ENCODE results near the gene DEGS1.
A peak's percentile ranks its signal among the peaks of the same experiment; 100 is the strongest.

Gene DEGS1

GRCh38 chr1:224177356-224177999, 5.6 kb upstream of the DEGS1 start:
- DNase-seq (ENCODE audit: low read depth) = no peak
- no peak for TF ChIP-seq CTCF (IDR thresholded peaks at IDR 0.05; ENCODE audit: control insufficient read depth, insufficient read depth, low read depth, low read length, missing control alignments)
- no peak overlapping the region for H3K4me3 ChIP-seq (ENCODE audit: control insufficient read depth, low read depth, low read length)

GRCh38 chr1:224178894-224179293, 4.1 kb upstream of the DEGS1 start:
- TF ChIP-seq CTCF (IDR thresholded peaks at IDR 0.05; ENCODE audit: control insufficient read depth, insufficient read depth, low read depth, low read length, missing control alignments) = no peak
- no peak for DNase-seq (ENCODE audit: low read depth)
- no peak overlapping the region for H3K4me3 ChIP-seq (ENCODE audit: control insufficient read depth, low read depth, low read length)

DNA sequence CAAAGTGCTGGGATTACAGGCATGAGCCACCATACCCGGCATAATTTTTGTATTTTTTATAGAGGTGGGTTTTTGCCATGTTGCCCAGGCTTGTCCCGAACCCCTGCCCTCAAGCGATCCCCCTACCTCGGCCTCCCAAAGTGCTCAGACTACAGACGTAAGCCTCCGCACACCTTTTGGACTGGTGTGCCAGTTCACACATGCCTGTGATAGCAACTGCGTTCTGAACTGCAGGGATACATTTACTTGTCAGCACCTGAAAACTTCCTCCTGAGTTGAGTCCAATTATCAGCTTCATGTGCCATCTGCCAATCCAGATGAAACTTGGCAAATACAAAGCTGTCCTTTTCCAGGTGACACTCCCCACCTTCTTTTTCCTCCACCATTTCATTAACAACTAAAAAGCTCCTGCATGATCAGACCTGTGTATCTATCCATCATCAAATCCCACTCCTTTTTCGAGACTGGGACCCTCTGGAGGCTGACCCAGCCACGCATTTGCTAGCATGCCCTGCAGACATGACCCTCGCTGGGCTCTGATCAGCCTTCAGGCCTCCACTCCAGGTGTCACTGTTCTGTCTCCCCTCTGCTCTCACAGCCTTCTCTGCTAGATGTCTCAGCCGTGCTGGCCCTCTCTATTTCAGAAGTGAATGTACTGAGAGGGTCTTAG, 2.1 kb upstream of the DEGS1 start:
- TF ChIP-seq CTCF (IDR thresholded peaks at IDR 0.05; ENCODE audit: control insufficient read depth, insufficient read depth, low read depth, low read length, missing control alignments) = no peak
- no peak overlapping the region for H3K4me3 ChIP-seq (ENCODE audit: control insufficient read depth, low read depth, low read length)
- DNase-seq (ENCODE audit: low read depth) = no peak

GRCh38 chr1:224181453-224181810, 1.6 kb upstream of the DEGS1 start:
- H3K4me3 ChIP-seq (ENCODE audit: control insufficient read depth, low read depth, low read length) = no peak overlapping the region
- no peak for DNase-seq (ENCODE audit: low read depth)

DNA sequence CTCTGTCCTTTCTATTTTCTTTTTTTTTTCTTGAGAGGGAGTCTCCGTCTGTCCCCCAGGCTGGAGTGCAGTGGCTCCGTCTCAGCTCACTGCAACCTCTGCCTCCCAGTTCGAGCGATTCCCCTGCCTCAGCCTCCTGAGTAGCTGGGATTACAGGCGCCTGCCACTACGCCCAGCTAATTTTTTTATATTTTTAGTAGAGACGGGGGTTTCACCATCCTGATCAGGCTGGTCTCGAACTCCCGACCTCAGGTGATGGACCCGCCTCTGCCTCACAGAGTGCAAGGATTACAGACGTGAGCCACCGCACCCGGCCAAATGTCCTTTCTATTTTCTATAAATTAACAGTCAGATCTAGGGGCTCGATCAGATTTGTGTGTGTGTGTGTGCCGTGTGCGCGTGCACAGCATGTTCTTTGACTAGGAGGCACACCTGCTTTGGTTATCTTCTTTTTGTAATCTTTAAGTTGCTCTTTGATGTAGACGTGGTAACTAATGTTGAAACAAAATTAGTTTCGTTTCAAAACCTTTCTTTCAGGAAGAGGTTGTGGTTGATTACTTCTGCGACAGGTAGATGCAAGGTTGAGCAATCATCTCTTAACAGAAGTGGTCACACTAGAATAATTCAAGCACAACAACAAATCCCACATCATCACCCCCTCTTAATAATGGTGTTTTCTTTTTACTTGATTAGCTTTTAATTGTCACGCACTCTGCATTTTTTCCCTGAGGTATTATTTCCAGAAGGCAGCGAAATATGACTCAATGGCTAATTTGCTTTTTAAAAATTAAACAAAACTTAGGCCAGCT, 779 bp upstream of the DEGS1 start:
- H3K4me3 ChIP-seq (ENCODE audit: control insufficient read depth, low read depth, low read length) = peak overlapping the region; percentile 61
- DNase-seq (ENCODE audit: low read depth) = no peak
- no peak for TF ChIP-seq CTCF (IDR thresholded peaks at IDR 0.05; ENCODE audit: control insufficient read depth, insufficient read depth, low read depth, low read length, missing control alignments)

More at GRCh38 chr1:224181453-224181810, 1.6 kb upstream of the DEGS1 start:
- no peak for TF ChIP-seq CTCF (IDR thresholded peaks at IDR 0.05; ENCODE audit: control insufficient read depth, insufficient read depth, low read depth, low read length, missing control alignments)

GRCh38 chr1:224183591-224184312, 712 bp downstream of the DEGS1 start:
- H3K4me3 ChIP-seq (ENCODE audit: control insufficient read depth, low read depth, low read length) = peak overlapping the region; percentile 61
- no peak for TF ChIP-seq CTCF (IDR thresholded peaks at IDR 0.05; ENCODE audit: control insufficient read depth, insufficient read depth, low read depth, low read length, missing control alignments)
- DNase-seq (ENCODE audit: low read depth) = no peak
